SH-SY5Y (cell line): ENCODE results near the gene ERP29.

ENCODE experiments used
- GATA2 ChIP-seq: IDR thresholded peaks from 2 replicates; pipeline ENCODE4 v1.6.1; 2011; ENCODE audit warnings: mild to moderate bottlenecking, low read depth, low read length
- GATA3 ChIP-seq: IDR thresholded peaks from 2 replicates; pipeline ENCODE4 v1.6.1; 2011; ENCODE audit warnings: low read depth, mild to moderate bottlenecking, low read length, moderate library complexity

ERP29 gene

DNA sequence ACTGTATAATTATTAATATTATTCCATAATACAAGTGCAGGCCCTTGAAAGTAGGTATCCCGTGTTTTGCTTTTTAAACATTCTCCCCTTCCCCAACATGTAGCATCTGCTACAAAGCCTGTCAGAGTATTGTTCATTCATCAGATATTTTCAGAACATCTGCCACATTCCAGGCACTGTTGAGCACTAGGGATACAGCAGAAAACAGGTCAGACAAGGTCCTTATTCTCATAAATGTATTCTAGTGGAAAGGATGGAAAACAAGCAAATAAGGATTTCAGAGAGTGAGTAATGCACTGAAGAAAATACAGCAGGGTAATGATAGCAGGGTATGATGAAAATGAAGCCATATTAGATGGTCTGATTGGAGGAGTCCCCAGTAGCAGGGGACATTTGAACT lies 3.8 kb downstream of the ERP29 start:
- TF ChIP-seq GATA3 (no peak), GATA2 (no peak)

DNA sequence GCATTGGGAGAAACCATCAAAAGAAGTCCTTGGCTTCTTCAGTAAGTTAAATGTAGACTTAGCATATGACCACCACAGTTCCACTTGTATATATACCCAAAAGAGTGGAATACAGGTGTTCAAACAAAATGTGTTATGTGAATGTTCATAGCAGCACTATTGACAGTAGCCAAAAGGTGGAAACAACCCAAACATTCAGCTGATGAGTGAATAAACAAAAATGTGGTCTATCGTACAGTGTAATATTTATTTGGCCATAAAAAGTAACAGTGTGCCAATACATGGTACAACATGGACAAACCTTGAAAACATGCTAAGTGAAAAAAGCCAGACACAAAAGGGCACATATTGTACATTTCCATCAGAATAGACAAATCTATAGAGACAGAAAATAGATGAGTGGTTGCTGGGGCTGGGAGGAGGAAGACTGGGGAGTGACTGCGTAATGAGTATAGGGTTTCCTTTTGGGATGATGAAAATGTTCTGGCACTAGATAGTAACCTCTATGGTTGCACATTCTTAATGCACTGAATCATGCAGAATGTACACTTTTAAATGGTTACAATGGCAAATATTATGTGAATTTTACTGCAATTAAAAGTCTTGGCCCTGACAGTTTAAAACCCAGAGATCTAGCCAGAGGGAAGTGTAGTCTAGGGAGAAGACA lies 5.5 kb downstream of the ERP29 start:
- no peak for TF ChIP-seq GATA2
- TF ChIP-seq GATA3 = no peak

DNA sequence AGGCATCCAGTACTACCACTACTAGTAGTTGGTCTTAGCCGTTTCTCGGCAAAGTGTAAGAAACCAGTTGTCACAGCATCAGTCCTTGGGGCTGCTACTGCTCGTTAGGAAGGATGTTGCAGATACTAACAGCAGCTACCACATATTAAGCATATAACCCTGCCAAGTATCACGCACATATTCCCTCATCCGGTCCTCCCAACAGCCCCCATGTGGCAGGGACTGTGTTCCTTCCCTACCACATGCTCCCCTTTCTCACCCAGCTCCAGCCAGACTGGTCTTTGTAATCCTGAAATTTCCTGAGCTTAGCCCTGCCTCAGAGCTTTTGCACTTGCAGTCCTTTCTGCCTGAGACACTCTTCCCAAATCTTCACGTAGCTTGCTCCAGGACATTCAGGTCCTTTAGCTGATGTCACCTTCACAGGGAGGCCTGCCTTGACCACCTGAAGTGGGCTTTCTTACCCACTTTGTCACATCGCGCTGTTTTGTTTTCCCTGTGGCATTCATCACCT lies 7.8 kb downstream of the ERP29 start:
- TF ChIP-seq GATA3 (no peak), GATA2 (no peak)

GRCh38 chr12:112022241-112023016 lies 9.2 kb downstream of the ERP29 start:
- TF ChIP-seq GATA2 (no peak), GATA3 (no peak)

DNA sequence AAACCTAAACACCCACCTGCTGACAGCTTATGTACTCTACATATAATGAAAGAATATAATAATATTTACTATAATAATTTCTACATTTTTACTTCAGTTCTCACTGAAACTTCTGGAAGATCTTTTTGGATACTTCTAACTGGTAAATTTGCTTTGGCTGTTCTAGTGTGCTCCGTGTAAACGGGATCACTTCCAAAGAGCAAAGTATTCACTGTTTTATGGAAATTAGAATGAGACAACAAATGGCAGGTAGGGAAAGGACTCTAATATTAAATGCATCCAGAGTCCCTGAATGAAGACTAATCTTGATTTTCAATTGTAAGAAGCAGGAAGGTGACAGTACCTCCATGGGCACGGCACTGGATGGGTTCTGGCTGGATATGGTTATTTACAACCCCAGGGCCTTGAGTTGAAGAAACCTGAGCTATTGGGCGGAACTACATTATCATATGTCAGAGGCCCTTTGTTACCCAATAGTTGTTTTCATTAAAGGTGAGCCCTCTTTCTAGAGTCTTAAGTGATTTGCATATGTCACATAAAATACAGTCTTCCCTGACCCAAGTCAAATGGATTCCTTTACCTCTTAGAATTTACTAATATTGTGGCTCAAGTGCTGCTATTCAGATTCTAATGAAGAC lies 10.7 kb downstream of the ERP29 start:
- TF ChIP-seq GATA2 (no peak), GATA3 (no peak)

DNA sequence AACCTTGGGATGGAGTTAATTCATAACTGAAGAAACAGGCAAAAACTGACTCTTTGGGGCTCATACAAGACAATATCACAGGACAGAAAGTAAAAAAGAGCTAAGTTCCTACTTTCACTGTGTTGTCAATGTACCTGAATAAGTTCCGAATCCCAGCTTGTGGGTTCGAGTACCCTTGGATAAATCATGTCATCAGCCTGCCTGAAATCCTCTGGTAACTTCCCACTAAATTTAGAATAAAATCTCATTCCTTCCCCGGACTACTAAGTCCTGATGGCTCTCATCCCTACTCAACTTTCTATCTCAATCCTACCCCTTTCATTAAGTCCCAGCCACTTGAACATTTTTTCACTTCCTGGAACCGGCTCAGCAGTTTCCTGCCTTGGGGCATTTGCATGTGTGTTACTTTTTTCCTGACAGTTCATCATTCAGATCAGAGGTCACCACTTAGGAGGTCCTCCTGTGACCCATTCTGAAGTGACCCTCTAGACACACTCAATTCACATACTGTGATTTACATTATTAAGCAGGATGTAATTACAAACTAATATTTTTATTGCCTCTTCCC lies 12.7 kb downstream of the ERP29 start:
- TF ChIP-seq GATA2 (no peak), GATA3 (no peak)

GRCh38 chr12:112029301-112029700 lies 16.1 kb downstream of the ERP29 start:
- no peak for TF ChIP-seq GATA3
- no peak for TF ChIP-seq GATA2

DNA sequence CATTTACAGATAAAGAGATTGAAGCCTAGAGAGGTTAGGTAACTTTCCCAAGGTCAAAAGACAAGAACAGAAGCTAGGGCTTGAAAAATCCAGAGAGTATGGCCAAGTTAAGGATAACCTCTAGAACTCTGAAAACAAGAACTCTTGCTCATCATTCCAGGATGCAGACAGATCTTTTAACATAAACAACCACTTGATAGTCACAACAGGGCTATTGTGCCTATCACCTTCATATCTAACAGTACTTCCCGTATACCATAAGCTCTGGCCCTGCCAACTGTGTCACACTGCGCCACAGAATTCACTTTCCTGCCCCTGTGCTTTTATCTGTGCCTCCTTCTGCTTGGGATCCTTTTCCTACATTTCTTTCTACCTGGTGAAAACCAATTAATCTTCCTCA lies 18.2 kb downstream of the ERP29 start:
- TF ChIP-seq GATA3 = no peak
- no peak for TF ChIP-seq GATA2

DNA sequence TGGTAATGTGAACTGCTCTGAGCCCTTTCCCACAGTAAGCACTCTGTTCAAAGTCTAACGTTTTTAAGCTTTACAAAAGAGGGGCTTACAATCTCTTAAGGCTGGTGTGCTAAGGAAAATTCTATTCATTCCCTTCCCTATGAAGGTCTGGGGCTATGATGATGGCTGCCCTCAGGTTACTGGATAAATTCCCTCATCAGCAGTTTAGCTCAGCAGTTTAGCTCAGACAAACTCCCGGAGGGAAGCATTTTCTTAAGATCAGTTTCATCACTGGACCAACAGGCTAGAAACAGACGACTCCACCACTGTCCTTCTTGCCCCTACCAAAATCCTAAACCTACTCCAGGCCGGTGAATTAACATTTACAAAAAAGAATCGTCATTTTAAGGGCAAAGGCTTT lies 19.1 kb downstream of the ERP29 start:
- TF ChIP-seq GATA3 = no peak
- TF ChIP-seq GATA2 = no peak

DNA sequence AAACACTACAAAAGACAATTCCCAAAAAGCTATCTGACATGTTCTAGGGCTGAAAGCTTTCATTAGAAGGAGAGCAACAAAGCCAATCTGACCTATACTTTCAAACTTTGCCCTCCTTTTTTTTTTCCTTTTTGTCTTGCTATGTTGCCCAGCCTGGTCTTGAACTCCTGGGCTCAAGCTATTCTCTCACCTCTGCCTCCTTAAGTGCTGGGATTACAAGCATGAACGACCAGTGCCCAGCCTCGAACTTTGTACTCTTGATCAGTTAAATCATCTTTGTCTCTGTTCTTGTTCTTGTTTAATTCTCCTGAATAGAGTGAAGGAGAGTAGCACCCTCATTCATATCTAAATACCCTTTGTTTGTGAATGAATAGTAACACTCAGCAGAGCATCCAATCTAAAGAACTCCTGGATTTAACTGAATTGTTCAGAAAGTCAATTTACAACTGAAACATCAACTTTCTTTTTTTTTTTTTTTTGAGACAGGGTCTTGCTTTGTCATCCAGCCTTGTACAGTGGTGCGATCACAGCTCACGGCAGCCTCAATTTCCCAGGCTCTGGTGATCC lies 22.1 kb downstream of the ERP29 start:
- no peak for TF ChIP-seq GATA3
- TF ChIP-seq GATA2 = no peak

GRCh38 chr12:112046003-112046402 lies 32.8 kb downstream of the ERP29 start:
- TF ChIP-seq GATA2 (no peak), GATA3 (no peak)

GRCh38 chr12:112049351-112049750 lies 36.1 kb downstream of the ERP29 start:
- no peak for TF ChIP-seq GATA2
- no peak for TF ChIP-seq GATA3

DNA sequence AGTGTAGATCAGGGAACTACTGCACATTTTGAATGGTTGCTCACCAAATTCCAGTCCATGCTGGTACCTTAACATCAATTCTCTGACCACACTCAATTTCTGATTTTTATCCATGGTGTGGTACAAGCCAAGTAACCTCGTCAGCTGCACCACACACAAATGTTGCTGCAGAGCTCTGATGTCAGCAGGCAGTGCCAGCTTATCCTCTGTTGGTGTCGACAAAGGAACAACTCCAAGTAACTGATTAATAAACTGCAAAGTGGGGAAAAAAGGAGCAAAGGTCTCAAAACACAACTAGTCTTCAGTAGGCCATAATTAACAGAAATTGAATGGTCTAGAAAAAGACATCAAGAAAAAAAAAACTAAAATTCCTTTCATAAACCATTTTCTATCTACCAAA lies 47.9 kb downstream of the ERP29 start:
- no peak for TF ChIP-seq GATA2
- TF ChIP-seq GATA3 = no peak

GRCh38 chr12:112063273-112063672 lies 50.0 kb downstream of the ERP29 start:
- no peak for TF ChIP-seq GATA3
- no peak for TF ChIP-seq GATA2
